ENCODE data around the gene IER3. TPM values are rescaled to one million over a fixed set of nuclear protein-coding genes. Genes with fewer than 3 reads are reported as not detected.

The IER3 gene
- total and polyA plus RNA-seq, 2 of the 13 experiments (the other 11 are each of a cell fraction or from before 2014, with no cell fraction given), result 51.1 to 131 TPM

DNA sequence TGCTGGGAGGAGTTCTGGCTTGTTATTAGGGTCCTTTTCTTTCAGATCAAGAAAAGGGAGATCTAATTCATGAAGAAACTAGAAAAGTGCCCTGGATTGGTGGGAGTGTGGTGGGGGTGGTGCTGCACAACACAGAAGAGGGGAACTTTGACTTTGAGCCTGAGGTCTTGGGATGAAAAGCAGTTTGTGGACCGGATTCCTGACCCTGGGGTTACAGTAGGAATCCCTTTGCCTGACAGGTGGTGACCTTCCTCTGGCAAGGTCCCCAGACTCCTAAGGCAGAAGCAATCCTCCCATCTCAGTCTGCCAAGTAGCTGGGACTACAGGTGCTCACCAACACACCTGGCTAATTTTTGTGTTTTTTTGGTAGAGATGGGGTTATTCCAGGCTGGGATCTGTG lies 45.3 kb upstream of the IER3 start (continued):
- TF ChIP-seq, protein P1, sequence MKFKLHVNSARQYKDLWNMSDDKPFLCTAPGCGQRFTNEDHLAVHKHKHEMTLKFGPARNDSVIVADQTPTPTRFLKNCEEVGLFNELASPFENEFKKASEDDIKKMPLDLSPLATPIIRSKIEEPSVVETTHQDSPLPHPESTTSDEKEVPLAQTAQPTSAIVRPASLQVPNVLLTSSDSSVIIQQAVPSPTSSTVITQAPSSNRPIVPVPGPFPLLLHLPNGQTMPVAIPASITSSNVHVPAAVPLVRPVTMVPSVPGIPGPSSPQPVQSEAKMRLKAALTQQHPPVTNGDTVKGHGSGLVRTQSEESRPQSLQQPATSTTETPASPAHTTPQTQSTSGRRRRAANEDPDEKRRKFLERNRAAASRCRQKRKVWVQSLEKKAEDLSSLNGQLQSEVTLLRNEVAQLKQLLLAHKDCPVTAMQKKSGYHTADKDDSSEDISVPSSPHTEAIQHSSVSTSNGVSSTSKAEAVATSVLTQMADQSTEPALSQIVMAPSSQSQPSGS (CRISPR knock-in tag; IDR thresholded peaks at IDR 0.05), result 0 out of 2 replicates have a peak, but pooled peaks have one; percentile 29
- TF ChIP-seq RBAK (CRISPR knock-in tag; IDR thresholded peaks at IDR 0.05) (no peak), ZBTB7B (CRISPR knock-in tag; IDR thresholded peaks at IDR 0.05) (peak; percentile 61; the same call in 1 of the 2 replicates), ZNF546 (CRISPR knock-in tag; conservative IDR thresholded peaks at IDR 0.05) (no peak), HMGA1 (CRISPR knock-in tag; conservative IDR thresholded peaks at IDR 0.05) (no peak), KAT7 (CRISPR knock-in tag; IDR thresholded peaks at IDR 0.05; ENCODE audit: borderline replicate concordance) (0 out of 2 replicates have a peak, but pooled peaks have one; percentile 15), RORA (CRISPR knock-in tag; IDR thresholded peaks at IDR 0.05) (0 out of 2 replicates have a peak, but pooled peaks have one; percentile 5), GATAD2A (CRISPR knock-in tag; IDR thresholded peaks at IDR 0.05) (peak; percentile 69), ZMYM4 (CRISPR knock-in tag; IDR thresholded peaks at IDR 0.05) (peak; percentile 53; the same call in 1 of the 2 replicates), ZNF549 (CRISPR knock-in tag; IDR thresholded peaks at IDR 0.05) (no peak), ZFAT (CRISPR knock-in tag; conservative IDR thresholded peaks at IDR 0.05) (no peak), FOXJ3 (CRISPR knock-in tag; IDR thresholded peaks at IDR 0.05; ENCODE audit: borderline replicate concordance) (peak; percentile 52; the same call in 1 of the 2 replicates), ZNF891 (CRISPR knock-in tag; IDR thresholded peaks at IDR 0.05) (no peak)
- TF ChIP-seq, protein P2, sequence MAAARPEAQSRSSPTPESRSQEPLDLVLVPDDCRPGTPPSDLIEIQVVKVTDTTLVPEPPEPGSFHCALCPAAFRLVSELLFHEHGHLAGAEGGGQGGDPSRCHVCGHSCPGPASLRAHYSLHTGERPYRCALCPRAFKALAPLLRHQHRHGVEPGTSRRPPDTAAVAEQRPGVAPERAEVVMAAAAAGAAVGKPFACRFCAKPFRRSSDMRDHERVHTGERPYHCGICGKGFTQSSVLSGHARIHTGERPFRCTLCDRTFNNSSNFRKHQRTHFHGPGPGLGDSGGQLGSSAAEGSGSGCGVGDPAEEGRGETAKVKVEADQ (CRISPR knock-in tag; IDR thresholded peaks at IDR 0.05; ENCODE audit: borderline replicate concordance), result no peak
- TF ChIP-seq, protein P3, sequence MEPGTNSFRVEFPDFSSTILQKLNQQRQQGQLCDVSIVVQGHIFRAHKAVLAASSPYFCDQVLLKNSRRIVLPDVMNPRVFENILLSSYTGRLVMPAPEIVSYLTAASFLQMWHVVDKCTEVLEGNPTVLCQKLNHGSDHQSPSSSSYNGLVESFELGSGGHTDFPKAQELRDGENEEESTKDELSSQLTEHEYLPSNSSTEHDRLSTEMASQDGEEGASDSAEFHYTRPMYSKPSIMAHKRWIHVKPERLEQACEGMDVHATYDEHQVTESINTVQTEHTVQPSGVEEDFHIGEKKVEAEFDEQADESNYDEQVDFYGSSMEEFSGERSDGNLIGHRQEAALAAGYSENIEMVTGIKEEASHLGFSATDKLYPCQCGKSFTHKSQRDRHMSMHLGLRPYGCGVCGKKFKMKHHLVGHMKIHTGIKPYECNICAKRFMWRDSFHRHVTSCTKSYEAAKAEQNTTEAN (CRISPR knock-in tag; conservative IDR thresholded peaks at IDR 0.05), result peak; percentile 56; the same call in 1 of the 2 replicates
- TF ChIP-seq, protein P4, sequence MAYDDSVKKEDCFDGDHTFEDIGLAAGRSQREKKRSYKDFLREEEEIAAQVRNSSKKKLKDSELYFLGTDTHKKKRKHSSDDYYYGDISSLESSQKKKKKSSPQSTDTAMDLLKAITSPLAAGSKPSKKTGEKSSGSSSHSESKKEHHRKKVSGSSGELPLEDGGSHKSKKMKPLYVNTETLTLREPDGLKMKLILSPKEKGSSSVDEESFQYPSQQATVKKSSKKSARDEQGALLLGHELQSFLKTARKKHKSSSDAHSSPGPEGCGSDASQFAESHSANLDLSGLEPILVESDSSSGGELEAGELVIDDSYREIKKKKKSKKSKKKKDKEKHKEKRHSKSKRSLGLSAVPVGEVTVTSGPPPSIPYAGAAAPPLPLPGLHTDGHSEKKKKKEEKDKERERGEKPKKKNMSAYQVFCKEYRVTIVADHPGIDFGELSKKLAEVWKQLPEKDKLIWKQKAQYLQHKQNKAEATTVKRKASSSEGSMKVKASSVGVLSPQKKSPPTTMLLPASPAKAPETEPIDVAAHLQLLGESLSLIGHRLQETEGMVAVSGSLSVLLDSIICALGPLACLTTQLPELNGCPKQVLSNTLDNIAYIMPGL (CRISPR knock-in tag; IDR thresholded peaks at IDR 0.05; ENCODE audit: borderline replicate concordance in 1 of 2, low read depth in 1 of 2), result no peak
- TF ChIP-seq, protein P5, sequence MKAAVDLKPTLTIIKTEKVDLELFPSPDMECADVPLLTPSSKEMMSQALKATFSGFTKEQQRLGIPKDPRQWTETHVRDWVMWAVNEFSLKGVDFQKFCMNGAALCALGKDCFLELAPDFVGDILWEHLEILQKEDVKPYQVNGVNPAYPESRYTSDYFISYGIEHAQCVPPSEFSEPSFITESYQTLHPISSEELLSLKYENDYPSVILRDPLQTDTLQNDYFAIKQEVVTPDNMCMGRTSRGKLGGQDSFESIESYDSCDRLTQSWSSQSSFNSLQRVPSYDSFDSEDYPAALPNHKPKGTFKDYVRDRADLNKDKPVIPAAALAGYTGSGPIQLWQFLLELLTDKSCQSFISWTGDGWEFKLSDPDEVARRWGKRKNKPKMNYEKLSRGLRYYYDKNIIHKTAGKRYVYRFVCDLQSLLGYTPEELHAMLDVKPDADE (CRISPR knock-in tag; IDR thresholded peaks at IDR 0.05), result no peak
- TF ChIP-seq, protein P6, sequence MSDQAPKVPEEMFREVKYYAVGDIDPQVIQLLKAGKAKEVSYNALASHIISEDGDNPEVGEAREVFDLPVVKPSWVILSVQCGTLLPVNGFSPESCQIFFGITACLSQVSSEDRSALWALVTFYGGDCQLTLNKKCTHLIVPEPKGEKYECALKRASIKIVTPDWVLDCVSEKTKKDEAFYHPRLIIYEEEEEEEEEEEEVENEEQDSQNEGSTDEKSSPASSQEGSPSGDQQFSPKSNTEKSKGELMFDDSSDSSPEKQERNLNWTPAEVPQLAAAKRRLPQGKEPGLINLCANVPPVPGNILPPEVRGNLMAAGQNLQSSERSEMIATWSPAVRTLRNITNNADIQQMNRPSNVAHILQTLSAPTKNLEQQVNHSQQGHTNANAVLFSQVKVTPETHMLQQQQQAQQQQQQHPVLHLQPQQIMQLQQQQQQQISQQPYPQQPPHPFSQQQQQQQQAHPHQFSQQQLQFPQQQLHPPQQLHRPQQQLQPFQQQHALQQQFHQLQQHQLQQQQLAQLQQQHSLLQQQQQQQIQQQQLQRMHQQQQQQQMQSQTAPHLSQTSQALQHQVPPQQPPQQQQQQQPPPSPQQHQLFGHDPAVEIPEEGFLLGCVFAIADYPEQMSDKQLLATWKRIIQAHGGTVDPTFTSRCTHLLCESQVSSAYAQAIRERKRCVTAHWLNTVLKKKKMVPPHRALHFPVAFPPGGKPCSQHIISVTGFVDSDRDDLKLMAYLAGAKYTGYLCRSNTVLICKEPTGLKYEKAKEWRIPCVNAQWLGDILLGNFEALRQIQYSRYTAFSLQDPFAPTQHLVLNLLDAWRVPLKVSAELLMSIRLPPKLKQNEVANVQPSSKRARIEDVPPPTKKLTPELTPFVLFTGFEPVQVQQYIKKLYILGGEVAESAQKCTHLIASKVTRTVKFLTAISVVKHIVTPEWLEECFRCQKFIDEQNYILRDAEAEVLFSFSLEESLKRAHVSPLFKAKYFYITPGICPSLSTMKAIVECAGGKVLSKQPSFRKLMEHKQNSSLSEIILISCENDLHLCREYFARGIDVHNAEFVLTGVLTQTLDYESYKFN (CRISPR knock-in tag; conservative IDR thresholded peaks at IDR 0.05), result peak; percentile 84
